ENCODE results near the gene LAS1L. TPM values are rescaled to one million over a fixed set of nuclear protein-coding genes. Genes with fewer than 3 reads are reported as not detected.

Gene LAS1L
- total and polyA plus RNA-seq, 2 donors (not counting 3 experiments of a cell fraction or from before 2014, with no cell fraction given): 22.9 to 34.2 TPM

- no peaks in the 10 kb centered on the region for H3K9me1 ChIP-seq (replicated peaks; ENCODE audit: control insufficient read depth, extremely low read depth, insufficient read depth, low read length)
- dilution Hi-C loops (cut with MboI; ENCODE audit: extremely low pct_ligation_motif_present, low sequenced_read_pairs): no loop called here
- H3K27me3 ChIP-seq (ENCODE audit: control insufficient read depth in 2 of 2, insufficient read depth in 2 of 2, low read length in 2 of 2): no peaks in the 10 kb centered on the region
- H4K20me1 ChIP-seq (replicated peaks; ENCODE audit: control insufficient read depth, extremely low read depth, insufficient read depth, low read length): no peaks in the 10 kb centered on the region
- ChIA-PET CTCF (no interaction called here), POLR2A (no interaction called here)
- no TSS peak for BruUV-seq (replicated peaks)
- no peak overlapping the region for H3K4me2 ChIP-seq (ENCODE audit: insufficient read depth, low read length)
- no peak overlapping the region for H3K27ac ChIP-seq (ENCODE audit: insufficient read depth, low read depth, low read length)
- H3K36me3 ChIP-seq (ENCODE audit: control insufficient read depth in 2 of 2, extremely low read depth in 1 of 2, insufficient read depth in 2 of 2, low read length in 2 of 2): no peaks in the 10 kb centered on the region
- intact Hi-C loops (cut with micrococcal nuclease): no loop called here
- no peak overlapping the region for H3K4me3 ChIP-seq (replicated peaks in 1 of 3; ENCODE audit: insufficient read depth in 1 of 3, low read depth in 1 of 3, low read length in 3 of 3)
- H3K9me3 ChIP-seq (replicated peaks; ENCODE audit: control insufficient read depth, insufficient read depth, low read length): no peaks in the 10 kb centered on the region
- H3K4me1 ChIP-seq (ENCODE audit: control insufficient read depth, extremely low read depth, insufficient read depth, low read length): no peaks in the 10 kb centered on the region
- FAIRE-seq (no peak), DNase-seq (ENCODE audit: low read depth, low spot score) (no peak)
- no peak for TF ChIP-seq FOS (IDR thresholded peaks at IDR 0.05; ENCODE audit: borderline replicate concordance, insufficient read depth, low read length)
- TF ChIP-seq, protein P1, sequence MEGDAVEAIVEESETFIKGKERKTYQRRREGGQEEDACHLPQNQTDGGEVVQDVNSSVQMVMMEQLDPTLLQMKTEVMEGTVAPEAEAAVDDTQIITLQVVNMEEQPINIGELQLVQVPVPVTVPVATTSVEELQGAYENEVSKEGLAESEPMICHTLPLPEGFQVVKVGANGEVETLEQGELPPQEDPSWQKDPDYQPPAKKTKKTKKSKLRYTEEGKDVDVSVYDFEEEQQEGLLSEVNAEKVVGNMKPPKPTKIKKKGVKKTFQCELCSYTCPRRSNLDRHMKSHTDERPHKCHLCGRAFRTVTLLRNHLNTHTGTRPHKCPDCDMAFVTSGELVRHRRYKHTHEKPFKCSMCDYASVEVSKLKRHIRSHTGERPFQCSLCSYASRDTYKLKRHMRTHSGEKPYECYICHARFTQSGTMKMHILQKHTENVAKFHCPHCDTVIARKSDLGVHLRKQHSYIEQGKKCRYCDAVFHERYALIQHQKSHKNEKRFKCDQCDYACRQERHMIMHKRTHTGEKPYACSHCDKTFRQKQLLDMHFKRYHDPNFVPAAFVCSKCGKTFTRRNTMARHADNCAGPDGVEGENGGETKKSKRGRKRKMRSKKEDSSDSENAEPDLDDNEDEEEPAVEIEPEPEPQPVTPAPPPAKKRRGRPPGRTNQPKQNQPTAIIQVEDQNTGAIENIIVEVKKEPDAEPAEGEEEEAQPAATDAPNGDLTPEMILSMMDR (IDR thresholded peaks at IDR 0.05; ENCODE audit: extremely low read depth in 1 of 2, insufficient read depth in 1 of 2, low read depth in 1 of 2, low read length in 2 of 2): no peak
- TF ChIP-seq MAX (IDR thresholded peaks at IDR 0.05; ENCODE audit: insufficient read depth, insufficient read length): no peak
- no peak for TF ChIP-seq JUN (IDR thresholded peaks at IDR 0.05; ENCODE audit: borderline replicate concordance, insufficient read depth, insufficient read length, low read depth)
- TF ChIP-seq EZH2 (IDR thresholded peaks at IDR 0.05; ENCODE audit: borderline replicate concordance, low read depth, low read length, severe bottlenecking): no peak
- no peak for TF ChIP-seq POLR2A (IDR thresholded peaks at IDR 0.05; ENCODE audit: low read depth, low read length)
- TF ChIP-seq MYC (IDR thresholded peaks at IDR 0.05; ENCODE audit: low read depth, low read length): no peak
- no peak for TF ChIP-seq POLR2AphosphoS5 (IDR thresholded peaks at IDR 0.05; ENCODE audit: insufficient read depth, low read depth, low read length)
- TF ChIP-seq GATA2 (IDR thresholded peaks at IDR 0.05; ENCODE audit: insufficient read depth, insufficient read length, low read depth, low read length): no peak
- H3K9ac ChIP-seq (replicated peaks; ENCODE audit: extremely low read depth, insufficient read depth, low read length): no peak overlapping the region
- H3K79me2 ChIP-seq (ENCODE audit: control insufficient read depth, insufficient read depth, low read length): no peaks in the 10 kb centered on the region
- H2AFZ ChIP-seq (ENCODE audit: low read depth, low read length): no peak overlapping the region
These were observed 39.8 kb upstream of the LAS1L start for GRCh38 chrX:65574356-65574755.

Data from endothelial cell of umbilical vein (primary cell).